Measurements from ENCODE around the gene TARS3. TPM values are rescaled to one million over a fixed set of nuclear protein-coding genes. Genes with fewer than 3 reads are reported as not detected.
"Not testable (repeated sequence)": the region's sequence is repeated elsewhere in the genome, so short reads cannot be mapped to it uniquely, and the experiment has no call there.

Gene TARS3
- total RNA-seq, 2 experiments from 2014 or later, result 13.9 to 16.9 TPM

DNA sequence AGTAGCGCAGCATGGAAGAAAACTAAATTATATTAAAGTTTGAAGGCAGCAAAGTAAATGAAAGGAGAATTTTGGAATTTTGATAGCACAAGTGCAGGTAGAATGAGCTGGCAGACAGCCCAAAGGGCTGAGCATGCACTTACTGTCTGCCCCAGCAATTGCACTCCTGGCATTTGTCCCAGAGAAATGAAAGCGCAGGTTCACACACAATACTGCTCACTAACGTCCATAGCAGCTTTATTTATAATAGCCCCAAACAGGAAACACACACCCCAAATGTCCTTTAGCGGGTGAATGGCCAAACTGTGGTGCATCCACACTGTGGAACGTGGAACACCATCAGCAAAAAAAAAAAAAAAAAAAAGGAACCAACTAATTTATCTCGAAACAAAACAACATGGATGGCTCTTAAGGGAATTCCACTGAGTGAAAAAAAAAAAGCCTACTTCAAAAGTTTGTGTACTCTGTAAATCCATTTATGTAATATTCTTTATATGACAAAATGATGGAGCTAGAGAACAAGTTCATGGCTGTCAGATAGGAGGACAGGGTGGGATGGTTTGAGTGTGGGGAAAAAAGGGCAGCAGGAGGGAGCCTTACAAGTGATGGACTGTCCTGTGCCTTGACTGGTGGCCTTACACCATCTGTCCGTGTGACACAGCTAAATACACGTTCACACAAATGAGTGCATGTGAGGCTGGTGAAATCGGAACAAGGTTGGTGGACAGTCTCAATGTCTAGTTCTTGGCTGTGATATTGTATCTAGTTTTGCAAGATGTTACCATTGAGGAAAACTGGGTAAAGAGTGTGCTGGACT lies 66.1 kb downstream of the TARS3 start:
- POLR2A ChIA-PET, result interaction anchor here (0.7 to 2.3 kb wide), 2 partner anchors 66 to 364 kb away, joined by 4 to 15 read pairs; partner anchors contain the start of gene SNRPA1
- DNase-seq (no peak), ATAC-seq (ENCODE audit: low read depth) (no peak)
- Mint-ChIP-seq H3K4me1 (peaks cover 6% of the 10 kb centered on the region), H3K9me3 (no peaks in the 10 kb centered on the region), H3K27ac (no peak overlapping the region), H3K4me3 (no peak overlapping the region), H3K27me3 (no peaks in the 10 kb centered on the region), H3K36me3 (peaks cover 2% of the 10 kb centered on the region)

- POLR2A ChIA-PET, result interaction anchor here (2.3 kb wide), 1 partner anchor 363 kb away, joined by 15 read pairs; the partner anchor contains the start of gene SNRPA1
- Mint-ChIP-seq H3K27ac (no peak overlapping the region), H3K9me3 (no peaks in the 10 kb centered on the region)
These were observed 67.1 kb downstream of the TARS3 start for GRCh38 chr15:101657171-101657570.

GRCh38 chr15:101654624-101655337 lies 69.5 kb downstream of the TARS3 start:
- not testable (repeated sequence) for ATAC-seq (ENCODE audit: low read depth); H3K4me3 Mint-ChIP-seq; H3K27me3 Mint-ChIP-seq; H3K36me3 Mint-ChIP-seq; H3K9me3 Mint-ChIP-seq; H3K27ac Mint-ChIP-seq
- POLR2A ChIA-PET, result interaction anchor here (0.6 to 1.0 kb wide), 2 partner anchors 334 to 365 kb away, joined by 3 to 5 read pairs; no protein-coding TSS in a partner anchor
- H3K4me1 Mint-ChIP-seq, result peaks cover 16% of the 10 kb centered on the region
- peak; percentile 31 for DNase-seq

More at GRCh38 chr15:101657171-101657570, 67.1 kb downstream of the TARS3 start:
- Mint-ChIP-seq H3K36me3 (peaks cover 2% of the 10 kb centered on the region), H3K4me3 (no peak overlapping the region), H3K27me3 (no peaks in the 10 kb centered on the region), H3K4me1 (peaks cover 6% of the 10 kb centered on the region)
- ATAC-seq (ENCODE audit: low read depth) (no peak), DNase-seq (no peak)

- POLR2A ChIA-PET, result interaction anchor here (1.0 to 1.8 kb wide), 2 partner anchors 333 to 359 kb away, joined by 3 to 5 read pairs; partner anchors contain the start of gene SNRPA1
These were observed 70.1 kb downstream of the TARS3 start for GRCh38 chr15:101654171-101654570.

GRCh38 chr15:101652786-101653430 lies 71.4 kb downstream of the TARS3 start:
- H3K36me3 Mint-ChIP-seq, result peaks cover 7% of the 10 kb centered on the region
- ATAC-seq (ENCODE audit: low read depth) (no peak), DNase-seq (no peak)
- H3K9me3 Mint-ChIP-seq, result no peaks in the 10 kb centered on the region
- no peaks in the 10 kb centered on the region for H3K27me3 Mint-ChIP-seq
- H3K4me3 Mint-ChIP-seq, result peak overlapping the region; percentile 87
- H3K4me1 Mint-ChIP-seq, result peaks cover 23% of the 10 kb centered on the region
- H3K27ac Mint-ChIP-seq, result peak overlapping the region; percentile 91
- POLR2A ChIA-PET, result interaction anchor here (0.8 to 1.8 kb wide), 5 partner anchors 13 to 434 kb away, joined by 3 to 5 read pairs (median 3); partner anchors contain the start of genes SNRPA1 and TARS3

More at GRCh38 chr15:101654171-101654570, 70.1 kb downstream of the TARS3 start:
- no peak for DNase-seq
- Mint-ChIP-seq H3K36me3 (peaks cover 4% of the 10 kb centered on the region), H3K27me3 (no peaks in the 10 kb centered on the region), H3K27ac (no peak overlapping the region), H3K4me3 (no peak overlapping the region), H3K9me3 (no peaks in the 10 kb centered on the region), H3K4me1 (peaks cover 21% of the 10 kb centered on the region)
- no peak for ATAC-seq (ENCODE audit: low read depth)

DNA sequence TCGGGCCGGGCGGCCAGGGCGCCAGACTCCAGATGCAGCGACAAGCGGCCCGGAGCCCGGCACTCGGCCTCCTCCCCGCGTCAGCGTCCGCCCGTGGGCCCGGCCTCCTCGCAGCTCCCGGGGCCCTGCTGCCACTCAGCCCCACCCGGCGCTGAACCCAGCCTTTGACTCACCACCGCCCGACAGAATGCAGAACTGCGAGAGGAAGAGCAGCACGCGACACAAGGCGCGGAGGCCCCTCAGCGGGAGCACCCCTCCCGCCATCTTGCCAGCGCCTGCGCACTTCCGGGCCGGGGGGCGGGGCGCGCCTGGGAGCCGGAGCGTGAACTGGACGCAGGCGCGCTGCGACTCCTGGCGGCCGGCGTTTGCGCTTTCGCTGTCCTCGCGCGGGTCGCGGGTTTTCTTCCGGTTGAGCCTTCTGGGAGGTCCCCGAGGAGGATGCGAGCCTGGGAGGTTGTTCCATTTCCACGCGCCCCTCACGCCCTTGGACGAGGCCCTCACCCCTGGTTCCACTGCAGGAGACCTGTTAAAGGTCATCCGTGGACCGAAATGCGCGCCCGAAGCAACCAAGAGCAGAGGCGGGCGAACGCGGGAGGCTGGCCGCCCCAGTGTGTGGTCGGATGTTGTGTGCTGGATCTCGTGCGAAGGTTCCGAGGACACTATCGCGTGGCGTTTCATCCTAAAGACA lies 72.0 kb downstream of the TARS3 start, which contains the start of gene TM2D3:
Gene TM2D3, minus strand, starts transcription at position 284 of the 688 bp plus-strand sequence. Its CDS starts 20 bp downstream, at position 264.
- Mint-ChIP-seq H3K27me3 (no peaks in the 10 kb centered on the region), H3K4me1 (peaks cover 25% of the 10 kb centered on the region), H3K27ac (peak within 1 kb of the TSS; percentile 93), H3K4me3 (peak within 1 kb of the TSS; percentile 87), H3K36me3 (peaks cover 7% of the 10 kb centered on the region), H3K9me3 (no peaks in the 10 kb centered on the region)
- DNase-seq (peak; percentile 99), ATAC-seq (ENCODE audit: low read depth) (peak; percentile 90)
- POLR2A ChIA-PET, result interaction anchor here (0.8 to 1.7 kb wide), 5 partner anchors 10 to 434 kb away, joined by 3 to 12 read pairs (median 4); partner anchors contain the start of gene SNRPA1

- ATAC-seq (ENCODE audit: low read depth) (peak; percentile 56), DNase-seq (no peak)
- Mint-ChIP-seq H3K4me3 (peak overlapping the region; percentile 87), H3K27ac (peak overlapping the region; percentile 93), H3K27me3 (no peaks in the 10 kb centered on the region), H3K4me1 (peaks cover 26% of the 10 kb centered on the region), H3K9me3 (no peaks in the 10 kb centered on the region), H3K36me3 (peaks cover 7% of the 10 kb centered on the region)
- POLR2A ChIA-PET, result interaction anchor here (1.0 to 1.7 kb wide), 3 partner anchors 10 to 357 kb away, joined by 4 to 12 read pairs (median 4); partner anchors contain the start of gene SNRPA1
These were observed 72.6 kb downstream of the TARS3 start for GRCh38 chr15:101651554-101652097.

DNA sequence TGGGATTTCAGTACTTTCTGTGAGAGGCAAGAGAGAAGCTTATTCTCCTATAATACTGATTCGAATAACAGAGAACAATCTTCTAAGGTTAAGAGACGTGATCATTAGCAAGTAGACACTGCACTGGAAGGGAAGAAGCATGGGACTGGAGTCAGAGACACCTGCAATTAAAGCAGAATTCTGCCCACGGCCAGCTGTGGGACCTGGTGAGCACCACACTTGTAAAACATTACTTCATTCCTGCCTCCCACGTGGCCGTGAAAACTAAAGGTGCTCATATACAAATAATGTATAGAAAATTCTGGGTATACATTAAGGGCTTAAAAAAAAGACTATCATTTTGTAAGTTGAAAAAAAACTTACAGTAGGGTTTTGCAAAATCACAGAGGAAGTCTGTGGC lies 74.1 kb downstream of the TARS3 start:
- POLR2A ChIA-PET, result interaction anchor here (1.0 to 3.6 kb wide), 2 partner anchors 8 to 355 kb away, joined by 3 to 9 read pairs; partner anchors contain the start of gene SNRPA1
- no peaks in the 10 kb centered on the region for H3K27me3 Mint-ChIP-seq
- peak overlapping the region; percentile 8 for H3K27ac Mint-ChIP-seq
- ATAC-seq (ENCODE audit: low read depth) (no peak), DNase-seq (no peak)
- H3K4me1 Mint-ChIP-seq, result peaks cover 29% of the 10 kb centered on the region
- peak overlapping the region; percentile 46 for H3K4me3 Mint-ChIP-seq
- peaks cover 11% of the 10 kb centered on the region for H3K36me3 Mint-ChIP-seq
- H3K9me3 Mint-ChIP-seq, result no peaks in the 10 kb centered on the region

GRCh38 chr15:101648356-101648755 lies 75.9 kb downstream of the TARS3 start:
- DNase-seq (no peak), ATAC-seq (ENCODE audit: low read depth) (no peak)
- Mint-ChIP-seq H3K36me3 (peaks cover 14% of the 10 kb centered on the region), H3K9me3 (no peaks in the 10 kb centered on the region), H3K27ac (no peak overlapping the region), H3K4me3 (no peak overlapping the region), H3K27me3 (no peaks in the 10 kb centered on the region), H3K4me1 (peaks cover 26% of the 10 kb centered on the region)
- POLR2A ChIA-PET, result interaction anchor here (3.6 kb wide), 1 partner anchor 353 kb away, joined by 9 read pairs; the partner anchor contains the start of gene SNRPA1

DNA sequence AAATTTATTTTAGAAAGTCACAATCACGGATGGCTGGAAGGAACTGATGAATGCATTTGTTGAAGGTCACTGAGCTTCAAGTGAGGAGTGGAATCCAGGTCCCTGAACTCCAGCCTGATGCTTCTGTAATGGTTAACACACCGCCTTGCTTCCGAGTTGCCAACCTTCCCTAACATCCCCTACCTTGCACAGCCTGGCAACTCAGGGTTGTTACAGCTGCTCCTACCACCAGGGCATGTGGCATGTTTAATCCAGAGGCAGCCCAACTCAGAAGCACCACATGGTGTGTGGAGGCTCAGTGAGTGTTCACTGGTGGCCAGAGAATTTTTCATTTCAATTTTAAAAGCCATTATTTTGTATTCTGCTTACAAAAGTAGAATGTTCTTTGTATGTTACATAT lies 77.0 kb downstream of the TARS3 start:
- ATAC-seq (ENCODE audit: low read depth), result no peak
- Mint-ChIP-seq H3K4me1 (peaks cover 28% of the 10 kb centered on the region), H3K4me3 (no peak overlapping the region), H3K27me3 (no peaks in the 10 kb centered on the region), H3K27ac (no peak overlapping the region), H3K9me3 (no peaks in the 10 kb centered on the region), H3K36me3 (peaks cover 14% of the 10 kb centered on the region)
- POLR2A ChIA-PET, result interaction anchor here (0.9 to 3.6 kb wide), 2 partner anchors 352 kb away, joined by 4 to 9 read pairs; partner anchors contain the start of gene SNRPA1
- DNase-seq, result no peak

DNA sequence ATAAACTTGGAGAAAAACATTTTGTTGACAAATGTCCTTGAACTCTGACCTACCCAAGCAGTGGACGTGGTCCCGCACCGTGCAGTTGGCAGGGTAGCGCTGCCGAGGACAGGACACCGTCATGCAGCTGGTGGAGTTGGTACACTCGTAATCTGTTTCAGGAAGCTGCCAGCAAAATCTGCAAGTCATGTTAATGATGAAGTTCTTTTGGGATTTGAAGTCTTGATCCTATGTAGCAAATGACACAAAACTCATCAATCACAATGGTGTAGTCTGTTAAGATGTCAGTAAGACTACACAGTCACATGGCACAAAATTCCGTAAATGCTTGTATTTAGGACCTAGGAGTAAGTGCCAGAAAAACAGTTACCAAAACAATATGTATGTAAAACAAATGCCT lies 77.6 kb downstream of the TARS3 start:
- no peak for DNase-seq
- Mint-ChIP-seq H3K27me3 (no peaks in the 10 kb centered on the region), H3K27ac (no peak overlapping the region), H3K9me3 (no peaks in the 10 kb centered on the region), H3K36me3 (peaks cover 14% of the 10 kb centered on the region), H3K4me1 (peaks cover 34% of the 10 kb centered on the region), H3K4me3 (no peak overlapping the region)
- POLR2A ChIA-PET, result interaction anchor here (0.9 kb wide), 1 partner anchor 351 kb away, joined by 4 read pairs; the partner anchor contains the start of gene SNRPA1
- no peak for ATAC-seq (ENCODE audit: low read depth)

DNA sequence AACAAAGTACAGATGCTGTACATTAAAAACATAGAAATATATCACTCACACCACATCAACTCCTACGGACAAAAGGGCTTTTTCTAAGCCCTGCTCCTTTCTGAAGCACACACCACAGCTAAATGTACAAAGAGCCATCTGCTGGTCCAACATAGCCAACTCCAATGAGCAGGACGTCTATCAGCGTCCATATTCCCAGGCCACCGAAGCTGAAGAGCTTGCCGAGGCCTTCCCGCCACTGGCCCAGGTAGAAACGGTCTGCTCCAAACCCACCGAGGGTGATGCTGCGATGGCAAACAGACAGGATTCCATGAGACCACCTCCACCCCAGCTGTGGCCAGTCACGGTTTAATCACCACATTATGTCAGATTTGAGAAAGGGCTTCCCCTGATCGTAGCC lies 81.9 kb downstream of the TARS3 start:
- H3K27ac Mint-ChIP-seq, result peak overlapping the region; percentile 54
- H3K4me3 Mint-ChIP-seq, result no peak overlapping the region

More for the DNA sequence above, 81.9 kb downstream of the TARS3 start:
- H3K27me3 Mint-ChIP-seq, result no peaks in the 10 kb centered on the region
- POLR2A ChIA-PET, result interaction anchor here (1.0 to 2.9 kb wide), 5 partner anchors 8 to 348 kb away, joined by 3 to 14 read pairs (median 5); partner anchors contain the start of genes SNRPA1 and TM2D3
- H3K9me3 Mint-ChIP-seq, result no peaks in the 10 kb centered on the region
- H3K36me3 Mint-ChIP-seq, result peaks cover 15% of the 10 kb centered on the region
- no peak for DNase-seq
- H3K4me1 Mint-ChIP-seq, result peaks cover 19% of the 10 kb centered on the region
- no peak for ATAC-seq (ENCODE audit: low read depth)

All from activated naive CD8-positive, alpha-beta T cell treated with anti-CD3 and anti-CD28 coated beads, Interleukin-2, amount 10 ng/mL, durations not matched to agents 7 days and 5 days (primary cell).